HepG2 (cell line): ENCODE data around the gene KREMEN1. TPM values are rescaled to one million over a fixed set of nuclear protein-coding genes. Genes with fewer than 3 reads are reported as not detected.

ENCODE experiments used
- ATAC-seq: fragments of 200-7000 bp; cut with Tn5 transposase; 3 replicates; pipeline ENCODE4 v1.9.1; 2020; ENCODE audit warnings: mild to moderate bottlenecking, moderate library complexity
- BruUV-seq: library from RNA; stranded (reverse); fragments of 400-500 nt; replicated peaks from 2 replicates; lab custom pipeline; 2021; lab: Mats Ljungman, UMichigan
- CTCF ChIA-PET: fragments of 300-600 bp; formaldehyde crosslinking; extraction: SDS; loops from one replicate; lab custom pipeline; 2021; ENCODE audit warnings: low total read pairs, inconsistent platforms, low intra/inter-chr PET ratio; lab: Yijun Ruan, JAX
- POLR2A ChIA-PET: fragments of 350-600 bp; sonication (Branson Sonifier 250); formaldehyde crosslinking; loops from one replicate; lab custom pipeline; 2020; ENCODE audit warnings: antibody characterized with exemption, inconsistent platforms; lab: Yijun Ruan, JAX
- DNase-seq: peaks from one replicate; pipeline ENCODE4 v3.0.0-alpha.2; 2015; ENCODE audit warnings: low spot score
- FAIRE-seq: peaks from 3 replicates; lab custom pipeline; 2011; peaks lifted over from hg19 to GRCh38; lab: Jason Lieb, UNC
- H2AFZ ChIP-seq: one replicate; pipeline ENCODE4 v1.6.1; 2011; ENCODE audit warnings: low read length, inconsistent platforms
- H3K27ac ChIP-seq: fragments of 300-600 bp; 3 replicates; pipeline ENCODE4 v1.8.0; 2011; ENCODE audit warnings: mixed run types, mild to moderate bottlenecking, mixed read lengths, low read length, inconsistent platforms; ENCODE audit not compliant: insufficient read depth; ENCODE audit errors: extremely low read length
- H3K27me3 ChIP-seq, 2 experiments: fragments of 200-600 bp in 1 of 2; 2 replicates in 1 of 2; 3 replicates in 1 of 2; pipeline versions ENCODE4 v1.6.0 to v1.8.0; 2011; ENCODE audit warnings: low read length in 2 of 2, mild to moderate bottlenecking in 2 of 2, moderate library complexity in 2 of 2, inconsistent platforms in 1 of 2; ENCODE audit not compliant: insufficient read depth in 2 of 2, control insufficient read depth in 1 of 2
- H3K36me3 ChIP-seq, 2 experiments: fragments of 200-600 bp in 1 of 2; replicated peaks in 1 of 2; 2 replicates in 1 of 2; 3 replicates in 1 of 2; pipeline versions ENCODE4 v1.5.1 to v1.8.0; 2011; ENCODE audit warnings: low read length in 2 of 2, inconsistent platforms in 1 of 2; ENCODE audit not compliant: insufficient read depth in 2 of 2, control insufficient read depth in 1 of 2
- H3K4me1 ChIP-seq: 2 replicates; pipeline ENCODE4 v1.5.1; 2012; ENCODE audit warnings: low read length, inconsistent platforms; ENCODE audit not compliant: insufficient read depth
- H3K4me2 ChIP-seq: 2 replicates; pipeline ENCODE4 v1.6.0; 2011; ENCODE audit warnings: low read depth, low read length, inconsistent platforms
- H3K4me3 ChIP-seq, 3 experiments: fragments of 200-600 bp in 1 of 3; sonication (generic), shearing (Covaris generic) in 1 of 3; replicated peaks in 1 of 3; 2 replicates each; pipeline ENCODE4 v1.5.1; 2011 to 2016; ENCODE audit warnings: low read length in 3 of 3, inconsistent platforms in 2 of 3, low read depth in 2 of 3, mild to moderate bottlenecking in 2 of 3, control low read depth in 1 of 3, mixed read lengths in 1 of 3; ENCODE audit not compliant: insufficient read depth in 1 of 3
- H3K79me2 ChIP-seq: one replicate; pipeline ENCODE4 v1.6.1; 2011; ENCODE audit warnings: low read length, inconsistent platforms; ENCODE audit not compliant: insufficient read depth
- H3K9ac ChIP-seq: 2 replicates; pipeline ENCODE4 v1.6.0; 2011; ENCODE audit warnings: mild to moderate bottlenecking, low read depth, low read length, inconsistent platforms; ENCODE audit not compliant: insufficient read depth
- H3K9me3 ChIP-seq: 2 replicates; pipeline ENCODE4 v1.5.1; 2012; ENCODE audit warnings: mild to moderate bottlenecking, low read length
- H4K20me1 ChIP-seq: 2 replicates; pipeline ENCODE4 v1.6.0; 2011; ENCODE audit warnings: inconsistent platforms, mild to moderate bottlenecking, low read length, moderate library complexity; ENCODE audit not compliant: insufficient read depth
- ATF7 ChIP-seq, 2 experiments: fragments of 450-650 bp in 1 of 2; sonication (generic) in 1 of 2; formaldehyde crosslinking in 1 of 2; IDR thresholded peaks; 2 replicates each; pipeline versions ENCODE4 v1.4.0 to v1.6.1; 2016 to 2020; ENCODE audit warnings: antibody characterized with exemption in 1 of 2, mild to moderate bottlenecking in 1 of 2, missing genetic modification reagents in 1 of 2
- CENPX ChIP-seq: sonication (generic); formaldehyde crosslinking; IDR thresholded peaks from 2 replicates; pipeline ENCODE4 v1.9.0; 2021; ENCODE audit warnings: mild to moderate bottlenecking, missing genetic modification reagents, moderate library complexity
- CREB1 ChIP-seq, 2 experiments: fragments of 450-650 bp in 1 of 2; IDR thresholded peaks; 2 replicates each; pipeline ENCODE4 v1.6.1; 2016 to 2017; ENCODE audit warnings: control low read depth in 1 of 2, mild to moderate bottlenecking in 1 of 2, missing compliant biosample characterization in 1 of 2, missing genetic modification characterization in 1 of 2
- EED ChIP-seq: sonication (generic); formaldehyde crosslinking; IDR thresholded peaks from 2 replicates; pipeline ENCODE4 v1.5.0; 2020; ENCODE audit warnings: mild to moderate bottlenecking, missing genetic modification reagents
- ZNF460 ChIP-seq: sonication (generic); formaldehyde crosslinking; IDR thresholded peaks from 2 replicates; pipeline ENCODE4 v1.5.1; 2020; ENCODE audit warnings: missing genetic modification reagents, mild to moderate bottlenecking, borderline replicate concordance
- WGBS: methylation state at CpG from one replicate; pipeline ENCODE4 v1.1.6; 2017; ENCODE audit warnings: low lambda C conversion rate; 5-methylcytosine and 5-hydroxymethylcytosine counted together
- in situ Hi-C: cut with HindIII; loops from 2 replicates; pipeline ENCODE4 v1.10.0; 2017; ENCODE audit warnings: low pct_unique_long_range_greater_than_20kb; ENCODE audit not compliant: extremely low pct_ligation_motif_present
- intact Hi-C: fragments of 100-400 bp; cut with micrococcal nuclease; formaldehyde crosslinking; loops from one replicate; pipeline ENCODE4 v1.10.0; 2022; ENCODE audit not compliant: unreplicated experiment
- polyA plus RNA-seq, 8 experiments: library from polyadenylated mRNA; depleted of rRNA in 3 of 8; stranded (reverse) in 7 of 8; unstranded in 1 of 8; fragments of >200 nt; fragmentation: Illumina TruSeq in 4 of 8; extraction: Trizol in 4 of 8; gene quantifications; 2 replicates each; pipeline versions ENCODE4 v1.2.1 to v1.2.3, GENCODE V29; 2011 to 2016; ENCODE audit warnings: low read depth in 4 of 8, missing spikeins in 1 of 8, mixed read lengths in 1 of 8; ENCODE audit not compliant: insufficient read depth in 1 of 8
- total RNA-seq, 5 experiments: library from RNA; depleted of rRNA; stranded (reverse); fragments of >200 nt; fragmentation: Illumina TruSeq; extraction: Trizol; gene quantifications; 2 replicates each; pipeline ENCODE4 v1.2.3, GENCODE V29; 2016; ENCODE audit warnings: low read depth in 1 of 5
- TF ChIP-seq, protein P1 (sequence below): sonication (generic); formaldehyde crosslinking; IDR thresholded peaks from 2 replicates; pipeline ENCODE4 v1.8.0; 2022; ENCODE audit warnings: missing genetic modification reagents, mild to moderate bottlenecking, inconsistent platforms, borderline replicate concordance
- TF ChIP-seq, protein P2 (sequence below): sonication (generic); formaldehyde crosslinking; IDR thresholded peaks from 2 replicates; pipeline ENCODE4 v1.5.1; 2020; ENCODE audit warnings: missing genetic modification reagents, mild to moderate bottlenecking, borderline replicate concordance

The KREMEN1 gene
- total and polyA plus RNA-seq, 2 of the 13 experiments (the other 11 are each of a cell fraction or from before 2014, with no cell fraction given), result 9.8 to 13.8 TPM

DNA sequence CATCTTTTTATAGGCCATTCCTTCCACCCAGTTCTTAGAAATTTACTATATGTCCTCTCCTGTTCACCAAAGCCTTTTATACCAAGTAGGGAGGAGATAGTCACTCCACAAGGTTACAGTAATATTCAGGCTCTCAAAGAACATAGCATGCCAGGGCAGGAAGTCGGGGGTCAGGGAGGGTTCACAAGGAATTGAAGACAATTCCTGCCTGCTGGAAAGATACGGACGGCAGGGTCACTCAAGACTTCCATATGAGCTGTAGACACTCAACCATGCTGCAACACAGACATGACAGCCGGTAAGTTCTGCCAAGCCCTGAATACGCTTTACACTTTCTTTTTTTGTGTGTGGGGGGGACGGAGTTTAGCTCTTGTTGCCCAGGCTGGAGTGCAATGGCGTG is 11.9 kb upstream of the KREMEN1 start (continued):
- no peak for TF ChIP-seq ZNF460 (CRISPR knock-in tag)
- TF ChIP-seq, protein P1, sequence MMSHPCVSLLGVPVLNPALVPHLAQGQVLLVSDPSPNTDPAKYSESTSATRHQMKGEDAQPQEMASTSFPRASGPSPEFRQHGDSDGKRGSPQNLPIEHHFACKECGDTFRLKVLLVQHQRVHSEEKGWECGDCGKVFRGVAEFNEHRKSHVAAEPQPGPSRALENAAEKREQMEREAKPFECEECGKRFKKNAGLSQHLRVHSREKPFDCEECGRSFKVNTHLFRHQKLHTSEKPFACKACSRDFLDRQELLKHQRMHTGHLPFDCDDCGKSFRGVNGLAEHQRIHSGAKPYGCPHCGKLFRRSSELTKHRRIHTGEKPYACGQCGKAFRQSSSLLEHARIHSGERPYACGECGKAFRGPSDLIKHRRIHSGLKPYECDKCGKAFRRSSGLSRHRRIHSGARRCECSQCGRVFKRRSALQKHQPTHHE (CRISPR knock-in tag), result no peak

DNA sequence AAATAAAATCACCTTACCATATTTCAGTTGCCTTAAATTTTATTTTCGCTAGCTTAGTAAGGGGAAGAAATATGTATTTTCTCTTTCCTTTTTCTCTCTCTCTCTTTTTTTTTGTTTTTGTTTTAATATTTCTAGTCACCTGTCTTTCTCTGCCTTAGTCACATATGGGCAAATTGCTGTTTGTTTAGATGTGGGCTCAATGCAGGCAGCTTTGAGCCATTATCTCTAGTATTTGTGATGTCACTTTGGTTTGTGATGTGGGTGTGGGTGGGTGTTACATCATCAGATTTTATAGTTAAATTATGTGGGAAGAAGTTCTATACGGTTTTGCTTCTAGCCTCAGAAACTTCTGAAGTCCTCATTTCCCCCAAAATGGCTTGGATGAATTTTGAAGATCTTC is 11.1 kb upstream of the KREMEN1 start, which contains the start of gene C22orf31:
TSS of gene C22orf31 (minus strand) at position 59 of the 400 bp plus-strand sequence. CDS start at position 20, 39 bp downstream.
- ATAC-seq (no peak), FAIRE-seq (no peak), DNase-seq (no peak)
- Histone ChIP-seq H3K79me2 (no peaks in the 10 kb centered on the region), H2AFZ (peak within 1 kb of the TSS; percentile 42), H3K4me2 (peak within 1 kb of the TSS; percentile 71), H3K4me3 (peak within 1 kb of the TSS in 2 of 3 experiments; percentile 24 to 26; a peak in 2 of 6 replicates), H3K9ac (no peak within 1 kb of the TSS; the same call in 1 of the 2 replicates), H3K36me3 (no peaks in the 10 kb centered on the region), H3K9me3 (no peaks in the 10 kb centered on the region), H3K4me1 (peaks cover 51% of the 10 kb centered on the region), H3K27ac (no peak within 1 kb of the TSS), H3K27me3 (0 out of 5 replicates have a peak, but pooled peaks cover 0 to 1% of the 10 kb centered on the region in 2 experiments), H4K20me1 (no peaks in the 10 kb centered on the region)
- TF ChIP-seq ATF7 (IDR thresholded peaks at IDR 0.05) (peak; percentile 48), ATF7 (CRISPR knock-in tag; IDR thresholded peaks at IDR 0.05) (no peak), EED (CRISPR knock-in tag) (no peak), CENPX (CRISPR knock-in tag) (no peak), CREB1 (IDR thresholded peaks at IDR 0.05) (peak; percentile 51; the same call in 1 of the 2 replicates), CREB1 (CRISPR knock-in tag; IDR thresholded peaks at IDR 0.05) (no peak)
- TF ChIP-seq, protein P2, sequence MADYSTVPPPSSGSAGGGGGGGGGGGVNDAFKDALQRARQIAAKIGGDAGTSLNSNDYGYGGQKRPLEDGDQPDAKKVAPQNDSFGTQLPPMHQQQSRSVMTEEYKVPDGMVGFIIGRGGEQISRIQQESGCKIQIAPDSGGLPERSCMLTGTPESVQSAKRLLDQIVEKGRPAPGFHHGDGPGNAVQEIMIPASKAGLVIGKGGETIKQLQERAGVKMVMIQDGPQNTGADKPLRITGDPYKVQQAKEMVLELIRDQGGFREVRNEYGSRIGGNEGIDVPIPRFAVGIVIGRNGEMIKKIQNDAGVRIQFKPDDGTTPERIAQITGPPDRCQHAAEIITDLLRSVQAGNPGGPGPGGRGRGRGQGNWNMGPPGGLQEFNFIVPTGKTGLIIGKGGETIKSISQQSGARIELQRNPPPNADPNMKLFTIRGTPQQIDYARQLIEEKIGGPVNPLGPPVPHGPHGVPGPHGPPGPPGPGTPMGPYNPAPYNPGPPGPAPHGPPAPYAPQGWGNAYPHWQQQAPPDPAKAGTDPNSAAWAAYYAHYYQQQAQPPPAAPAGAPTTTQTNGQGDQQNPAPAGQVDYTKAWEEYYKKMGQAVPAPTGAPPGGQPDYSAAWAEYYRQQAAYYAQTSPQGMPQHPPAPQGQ (CRISPR knock-in tag), result no peak
- 52% methylated on average over 2 of the region's 2 CpGs for WGBS
- POLR2A ChIA-PET, result interaction anchor here (1.5 kb wide), 1 partner anchor 13 kb away, joined by 4 read pairs; no protein-coding TSS in a partner anchor
- in situ Hi-C loops (no loop called here), intact Hi-C loops (loop anchor here (1.0 kb wide), 1 partner anchor 8 kb away; no protein-coding TSS in a partner anchor)
- no TSS peak for BruUV-seq
- CTCF ChIA-PET, result no interaction called here
